ENCODE data around the gene SGO2.
"Not testable (repeated sequence)": the region's sequence is repeated elsewhere in the genome, so short reads cannot be mapped to it uniquely, and the experiment has no call there.

SGO2 gene

GRCh38 chr2:200608341-200609027, 82.5 kb downstream of the SGO2 start:
- Histone ChIP-seq H3K27ac (ENCODE audit: low read depth, low read length) (no peak overlapping the region), H3K27me3 (ENCODE audit: control insufficient read depth in 1 of 2, insufficient read depth in 2 of 2, low read length in 2 of 2) (no peaks in the 10 kb centered on the region), H3K9ac (ENCODE audit: low read depth in 1 of 2, low read length in 2 of 2) (no peak overlapping the region), H3K4me3 (ENCODE audit: low read depth in 1 of 2, low read length in 2 of 2) (no peak overlapping the region), H3K4me1 (ENCODE audit: control insufficient read depth in 1 of 2, insufficient read depth in 2 of 2, low read length in 2 of 2) (peaks cover 0 to 4% of the 10 kb centered on the region in 2 donors), H3K36me3 (ENCODE audit: control insufficient read depth in 1 of 2, insufficient read depth in 2 of 2, low read length in 2 of 2) (no peaks in the 10 kb centered on the region), H3K9me3 (ENCODE audit: control insufficient read depth in 1 of 2, low read length in 2 of 2) (no peaks in the 10 kb centered on the region)

GRCh38 chr2:200609028-200609614, 83.1 kb downstream of the SGO2 start:
- Histone ChIP-seq H3K27ac (ENCODE audit: low read depth, low read length) (no peak overlapping the region), H3K36me3 (ENCODE audit: control insufficient read depth in 1 of 2, insufficient read depth in 2 of 2, low read length in 2 of 2) (no peaks in the 10 kb centered on the region), H3K27me3 (ENCODE audit: control insufficient read depth in 1 of 2, insufficient read depth in 2 of 2, low read length in 2 of 2) (no peaks in the 10 kb centered on the region), H3K4me3 (ENCODE audit: low read depth in 1 of 2, low read length in 2 of 2) (no peak overlapping the region), H3K9ac (ENCODE audit: low read depth in 1 of 2, low read length in 2 of 2) (no peak overlapping the region), H3K9me3 (ENCODE audit: control insufficient read depth in 1 of 2, low read length in 2 of 2) (no peaks in the 10 kb centered on the region), H3K4me1 (ENCODE audit: control insufficient read depth in 1 of 2, insufficient read depth in 2 of 2, low read length in 2 of 2) (peaks cover 0 to 2% of the 10 kb centered on the region in 2 donors)

GRCh38 chr2:200610217-200610616, 84.2 kb downstream of the SGO2 start:
- not testable (repeated sequence) for H3K27ac ChIP-seq (ENCODE audit: low read depth, low read length); H3K27me3 ChIP-seq (ENCODE audit: control insufficient read depth in 1 of 2, insufficient read depth in 2 of 2, low read length in 2 of 2); H3K4me1 ChIP-seq (ENCODE audit: control insufficient read depth in 1 of 2, insufficient read depth in 2 of 2, low read length in 2 of 2); H3K36me3 ChIP-seq (ENCODE audit: control insufficient read depth in 1 of 2, insufficient read depth in 2 of 2, low read length in 2 of 2); H3K4me3 ChIP-seq (ENCODE audit: low read depth in 1 of 2, low read length in 2 of 2); H3K9me3 ChIP-seq (ENCODE audit: control insufficient read depth in 1 of 2, low read length in 2 of 2); H3K9ac ChIP-seq (ENCODE audit: low read depth in 1 of 2, low read length in 2 of 2)

GRCh38 chr2:200613692-200614091, 87.7 kb downstream of the SGO2 start:
- Histone ChIP-seq H3K9ac (ENCODE audit: low read depth in 1 of 2, low read length in 2 of 2) (no peak overlapping the region), H3K4me3 (ENCODE audit: low read depth in 1 of 2, low read length in 2 of 2) (no peak overlapping the region), H3K4me1 (ENCODE audit: control insufficient read depth in 1 of 2, insufficient read depth in 2 of 2, low read length in 2 of 2) (no peaks in the 10 kb centered on the region), H3K27ac (ENCODE audit: low read depth, low read length) (no peak overlapping the region), H3K27me3 (ENCODE audit: control insufficient read depth in 1 of 2, insufficient read depth in 2 of 2, low read length in 2 of 2) (no peaks in the 10 kb centered on the region), H3K9me3 (ENCODE audit: control insufficient read depth in 1 of 2, low read length in 2 of 2) (no peaks in the 10 kb centered on the region), H3K36me3 (ENCODE audit: control insufficient read depth in 1 of 2, insufficient read depth in 2 of 2, low read length in 2 of 2) (no peaks in the 10 kb centered on the region)

- Histone ChIP-seq H3K4me3 (ENCODE audit: low read depth in 1 of 2, low read length in 2 of 2) (no peak overlapping the region), H3K9ac (ENCODE audit: low read depth in 1 of 2, low read length in 2 of 2) (no peak overlapping the region), H3K27ac (ENCODE audit: low read depth, low read length) (no peak overlapping the region), H3K4me1 (ENCODE audit: control insufficient read depth in 1 of 2, insufficient read depth in 2 of 2, low read length in 2 of 2) (no peaks in the 10 kb centered on the region), H3K27me3 (ENCODE audit: control insufficient read depth in 1 of 2, insufficient read depth in 2 of 2, low read length in 2 of 2) (no peaks in the 10 kb centered on the region), H3K36me3 (ENCODE audit: control insufficient read depth in 1 of 2, insufficient read depth in 2 of 2, low read length in 2 of 2) (no peaks in the 10 kb centered on the region), H3K9me3 (ENCODE audit: control insufficient read depth in 1 of 2, low read length in 2 of 2) (no peaks in the 10 kb centered on the region)
Measured at GRCh38 chr2:200614249-200614648, 88.2 kb downstream of the SGO2 start.

- Histone ChIP-seq H3K9me3 (ENCODE audit: control insufficient read depth in 1 of 2, low read length in 2 of 2) (no peaks in the 10 kb centered on the region), H3K4me3 (ENCODE audit: low read depth in 1 of 2, low read length in 2 of 2) (no peak overlapping the region), H3K27me3 (ENCODE audit: control insufficient read depth in 1 of 2, insufficient read depth in 2 of 2, low read length in 2 of 2) (no peaks in the 10 kb centered on the region), H3K9ac (ENCODE audit: low read depth in 1 of 2, low read length in 2 of 2) (no peak overlapping the region), H3K36me3 (ENCODE audit: control insufficient read depth in 1 of 2, insufficient read depth in 2 of 2, low read length in 2 of 2) (no peaks in the 10 kb centered on the region), H3K27ac (ENCODE audit: low read depth, low read length) (no peak overlapping the region), H3K4me1 (ENCODE audit: control insufficient read depth in 1 of 2, insufficient read depth in 2 of 2, low read length in 2 of 2) (no peaks in the 10 kb centered on the region)
Measured at GRCh38 chr2:200615247-200615646, 89.2 kb downstream of the SGO2 start.

- Histone ChIP-seq H3K9me3 (ENCODE audit: control insufficient read depth in 1 of 2, low read length in 2 of 2) (no peaks in the 10 kb centered on the region), H3K9ac (ENCODE audit: low read depth in 1 of 2, low read length in 2 of 2) (no peak overlapping the region), H3K27me3 (ENCODE audit: control insufficient read depth in 1 of 2, insufficient read depth in 2 of 2, low read length in 2 of 2) (no peaks in the 10 kb centered on the region), H3K4me1 (ENCODE audit: control insufficient read depth in 1 of 2, insufficient read depth in 2 of 2, low read length in 2 of 2) (no peaks in the 10 kb centered on the region), H3K4me3 (ENCODE audit: low read depth in 1 of 2, low read length in 2 of 2) (no peak overlapping the region), H3K36me3 (ENCODE audit: control insufficient read depth in 1 of 2, insufficient read depth in 2 of 2, low read length in 2 of 2) (no peaks in the 10 kb centered on the region), H3K27ac (ENCODE audit: low read depth, low read length) (no peak overlapping the region)
Measured at GRCh38 chr2:200616193-200616592, 90.2 kb downstream of the SGO2 start.

- H3K4me3 ChIP-seq (ENCODE audit: low read depth in 1 of 2, low read length in 2 of 2): no peak overlapping the region
Measured at GRCh38 chr2:200616656-200617055, 90.6 kb downstream of the SGO2 start.

GRCh38 chr2:200617156-200618053, 91.4 kb downstream of the SGO2 start:
- Histone ChIP-seq H3K9ac (ENCODE audit: low read depth in 1 of 2, low read length in 2 of 2) (no peak overlapping the region), H3K4me3 (ENCODE audit: low read depth in 1 of 2, low read length in 2 of 2) (no peak overlapping the region), H3K9me3 (ENCODE audit: control insufficient read depth in 1 of 2, low read length in 2 of 2) (no peaks in the 10 kb centered on the region), H3K27ac (ENCODE audit: low read depth, low read length) (no peak overlapping the region), H3K27me3 (ENCODE audit: control insufficient read depth in 1 of 2, insufficient read depth in 2 of 2, low read length in 2 of 2) (no peaks in the 10 kb centered on the region), H3K36me3 (ENCODE audit: control insufficient read depth in 1 of 2, insufficient read depth in 2 of 2, low read length in 2 of 2) (no peaks in the 10 kb centered on the region), H3K4me1 (ENCODE audit: control insufficient read depth in 1 of 2, insufficient read depth in 2 of 2, low read length in 2 of 2) (no peaks in the 10 kb centered on the region)

More at GRCh38 chr2:200616656-200617055, 90.6 kb downstream of the SGO2 start:
- Histone ChIP-seq H3K27ac (ENCODE audit: low read depth, low read length) (no peak overlapping the region), H3K9ac (ENCODE audit: low read depth in 1 of 2, low read length in 2 of 2) (no peak overlapping the region), H3K27me3 (ENCODE audit: control insufficient read depth in 1 of 2, insufficient read depth in 2 of 2, low read length in 2 of 2) (no peaks in the 10 kb centered on the region), H3K4me1 (ENCODE audit: control insufficient read depth in 1 of 2, insufficient read depth in 2 of 2, low read length in 2 of 2) (no peaks in the 10 kb centered on the region), H3K9me3 (ENCODE audit: control insufficient read depth in 1 of 2, low read length in 2 of 2) (no peaks in the 10 kb centered on the region), H3K36me3 (ENCODE audit: control insufficient read depth in 1 of 2, insufficient read depth in 2 of 2, low read length in 2 of 2) (no peaks in the 10 kb centered on the region)

GRCh38 chr2:200618054-200618419, 92.0 kb downstream of the SGO2 start:
- Histone ChIP-seq H3K9ac (ENCODE audit: low read depth in 1 of 2, low read length in 2 of 2) (no peak overlapping the region), H3K27ac (ENCODE audit: low read depth, low read length) (no peak overlapping the region), H3K36me3 (ENCODE audit: control insufficient read depth in 1 of 2, insufficient read depth in 2 of 2, low read length in 2 of 2) (no peaks in the 10 kb centered on the region)

More at GRCh38 chr2:200618054-200618419, 92.0 kb downstream of the SGO2 start:
- no peaks in the 10 kb centered on the region for H3K9me3 ChIP-seq (ENCODE audit: control insufficient read depth in 1 of 2, low read length in 2 of 2)
- no peaks in the 10 kb centered on the region for H3K4me1 ChIP-seq (ENCODE audit: control insufficient read depth in 1 of 2, insufficient read depth in 2 of 2, low read length in 2 of 2)
- H3K27me3 ChIP-seq (ENCODE audit: control insufficient read depth in 1 of 2, insufficient read depth in 2 of 2, low read length in 2 of 2): no peaks in the 10 kb centered on the region
- H3K4me3 ChIP-seq (ENCODE audit: low read depth in 1 of 2, low read length in 2 of 2): no peak overlapping the region

Measured in duodenal mucosa (tissue), 2 donors.